DOHH2 (cell line): ENCODE results near the gene NRXN3.

Experiments used
- CTCF ChIP-seq: fragments of 200-600 bp; sonication (generic); IDR thresholded peaks from one replicate; pipeline ENCODE4 v1.5.1; 2014; ENCODE audit warnings: antibody characterized with exemption, mild to moderate bottlenecking, low read depth, low read length; ENCODE audit not compliant: poor library complexity, severe bottlenecking
- EZH2phosphoT487 ChIP-seq: fragments of 200-600 bp; sonication (generic); IDR thresholded peaks from 2 replicates; pipeline ENCODE4 v1.6.1; 2017; ENCODE audit warnings: borderline replicate concordance, mild to moderate bottlenecking, antibody characterized with exemption, low read length, moderate library complexity, mixed read lengths

- TF ChIP-seq CTCF (no peak), EZH2phosphoT487 (no peak)
Measured at GRCh38 chr14:79820866-79821535, 1650.8 kb downstream of the NRXN3 start.
